Urothelium cell line (cell line): ENCODE measurements around the gene VPS26B.
"Not testable (repeated sequence)": the region's sequence is repeated elsewhere in the genome, so short reads cannot be mapped to it uniquely, and the experiment has no call there.

Experiments used
- DNase-seq: peaks from one replicate; pipeline ENCODE4 v3.0.0; 2011; ENCODE audit warnings: low spot score, mixed read lengths
- FAIRE-seq: peaks from 2 replicates; lab custom pipeline; 2011; peaks lifted over from hg19 to GRCh38; lab: Jason Lieb, UNC

The VPS26B gene

DNA sequence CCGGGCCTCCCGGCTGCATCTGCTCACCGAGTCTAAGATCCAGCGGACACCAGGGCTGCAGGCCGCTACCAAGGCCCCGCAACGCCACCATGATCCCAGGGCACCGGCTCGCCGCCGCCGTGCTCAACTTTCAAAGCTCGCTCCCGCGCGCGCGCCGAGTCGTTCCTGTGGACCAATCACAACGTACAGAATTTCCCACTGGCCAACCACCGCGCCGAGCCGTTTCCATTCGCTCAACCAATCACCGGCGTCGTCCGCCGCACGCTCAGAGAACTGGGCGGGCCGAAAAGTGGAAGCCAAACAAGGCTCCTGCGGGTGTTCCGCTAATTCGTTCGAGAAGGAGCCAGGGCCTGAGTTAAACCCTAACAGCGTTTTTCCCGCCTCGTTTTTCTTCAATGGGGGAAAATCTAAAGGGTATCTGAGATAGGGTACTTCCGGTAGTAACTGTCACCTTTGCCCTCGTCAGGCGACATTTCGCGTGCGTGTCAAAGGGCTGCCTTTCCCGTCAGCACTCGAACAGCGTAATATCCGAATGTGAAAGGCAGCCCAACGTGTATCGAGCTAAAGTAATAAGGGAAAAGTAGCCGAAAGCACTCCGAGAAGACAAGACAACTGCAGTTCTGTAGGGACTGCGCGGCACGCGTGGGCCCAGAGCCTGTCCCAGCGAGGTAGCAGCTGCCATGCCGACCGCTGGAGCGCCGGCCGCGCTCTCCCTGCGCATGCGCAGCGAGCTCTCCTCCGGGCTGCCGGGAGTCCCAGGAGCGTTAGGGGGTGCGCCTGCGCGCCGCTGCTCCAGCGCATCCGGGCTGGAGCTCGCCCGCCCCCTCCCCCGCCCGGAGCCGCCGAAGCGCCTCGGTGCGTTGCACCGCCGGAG, at the start of gene VPS26B, which contains the start of gene NCAPD3:
VPS26B (plus strand) TSS at position 836 of the 874 bp plus-strand sequence. CDS start 452 bp downstream, outside the sequence.
NCAPD3 (minus strand) TSS at position 132 of the 874 bp plus-strand sequence; CDS start at position 91, 41 bp downstream.
- FAIRE-seq (no peak), DNase-seq (peak; percentile 96)

DNA sequence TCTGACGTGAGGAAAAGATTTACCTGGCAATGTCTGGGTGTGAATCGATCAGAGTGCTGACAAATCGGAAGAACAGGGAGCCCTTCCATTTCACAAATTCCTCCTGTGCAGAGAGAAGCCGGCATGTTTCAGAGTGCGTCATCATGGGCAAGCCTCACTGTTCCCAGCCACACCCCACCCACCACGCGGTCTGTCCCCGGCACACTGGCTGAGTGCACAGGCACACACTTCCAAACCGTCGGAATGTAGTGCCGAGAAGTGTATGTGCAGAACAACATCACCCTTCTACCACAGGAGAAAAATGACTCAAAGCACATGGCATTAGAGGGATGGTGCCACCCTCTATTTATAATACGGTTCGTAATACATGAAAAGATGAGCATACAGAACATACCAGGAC, 48.2 kb upstream of the VPS26B start:
- no peak for DNase-seq
- no peak for FAIRE-seq

DNA sequence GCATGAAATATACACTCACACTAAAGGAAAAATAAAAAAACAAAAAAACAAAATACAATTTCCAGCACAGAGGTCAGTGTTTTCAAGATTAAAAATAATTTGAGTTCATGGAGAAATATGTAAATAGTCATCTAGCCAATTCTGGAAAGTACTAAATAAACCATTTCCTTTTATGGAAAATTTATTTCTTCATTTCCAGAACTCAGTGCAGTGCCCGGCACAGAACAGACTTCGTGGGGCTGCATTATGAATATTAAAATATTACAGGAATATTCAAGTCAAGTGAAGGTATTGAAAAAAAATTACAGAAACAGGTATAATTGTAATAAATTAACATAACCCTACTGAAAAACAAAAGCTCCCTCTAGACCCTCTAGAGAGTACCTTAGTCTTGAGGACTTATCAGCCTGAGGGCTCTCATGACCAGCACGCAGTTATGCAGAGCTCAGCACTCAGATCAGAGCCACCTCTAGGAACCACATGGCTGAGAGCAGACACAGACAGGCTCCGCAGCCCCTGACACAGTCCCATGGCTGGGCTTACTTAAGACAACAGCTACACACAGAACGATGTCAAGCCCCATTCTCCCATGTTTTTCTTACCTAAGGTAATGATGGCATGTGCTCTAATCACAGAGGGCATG, 46.3 kb upstream of the VPS26B start:
- FAIRE-seq, result no peak
- DNase-seq, result no peak

DNA sequence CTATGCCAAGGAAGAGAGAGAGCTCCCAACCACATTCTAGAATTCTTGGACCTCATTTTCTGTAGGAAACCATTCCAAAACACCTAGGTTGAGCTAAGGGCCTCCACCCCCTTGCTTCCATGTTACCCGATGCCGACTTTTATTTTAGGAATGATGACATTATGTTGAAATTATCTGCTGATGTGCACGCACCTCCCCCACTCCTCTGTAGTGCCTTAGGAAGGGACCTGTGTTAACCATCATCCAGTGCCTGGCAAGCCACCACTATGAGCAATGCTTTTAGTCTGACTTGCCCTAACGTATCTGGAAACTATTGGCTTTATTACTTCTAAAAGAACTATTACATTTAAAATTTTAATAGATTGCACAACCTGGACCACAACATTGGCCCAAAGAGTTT, 42.8 kb upstream of the VPS26B start:
- peak; percentile 4 for DNase-seq
- no peak for FAIRE-seq

DNA sequence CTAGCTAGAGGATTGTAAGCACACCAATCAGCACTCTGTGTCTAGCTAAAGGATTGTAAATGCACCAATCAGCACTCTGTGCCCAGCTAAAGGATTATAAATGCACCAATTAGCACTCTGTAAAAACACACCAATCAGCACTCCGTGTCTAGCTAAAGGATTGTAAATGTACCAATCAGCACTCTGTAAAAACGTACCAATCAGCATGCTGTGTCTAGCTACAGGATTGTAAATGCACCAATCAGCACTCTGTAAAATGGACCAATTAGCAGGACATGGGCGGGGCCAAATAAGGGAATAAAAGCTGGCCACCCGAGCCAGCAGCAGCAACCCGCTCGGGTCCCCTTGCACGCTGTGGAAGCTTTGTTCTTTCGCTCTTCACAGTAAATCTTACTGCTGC, 36.4 kb upstream of the VPS26B start:
- not testable (repeated sequence) for FAIRE-seq

DNA sequence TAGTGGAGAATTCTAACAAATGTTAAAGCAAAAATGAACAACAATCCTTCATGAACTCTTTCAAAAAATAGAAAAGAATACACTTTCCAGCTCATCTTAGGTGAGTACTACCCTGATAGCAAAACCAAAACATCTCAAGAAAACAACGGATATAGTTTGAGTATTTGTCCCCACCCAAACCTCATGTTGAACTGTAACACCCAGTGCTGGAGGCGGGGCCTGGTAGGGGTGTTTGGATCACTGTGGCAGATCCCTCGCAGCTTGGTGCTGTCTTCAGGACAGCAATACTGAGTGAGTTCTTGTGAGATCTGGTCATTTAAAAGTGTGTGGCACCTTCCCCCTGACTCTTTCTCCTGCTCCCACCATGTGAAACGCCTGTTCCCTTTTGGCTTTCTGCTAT, 27.7 kb upstream of the VPS26B start:
- DNase-seq (no peak), FAIRE-seq (no peak)

More for the DNA sequence above, 36.4 kb upstream of the VPS26B start:
- not testable (repeated sequence) for DNase-seq

DNA sequence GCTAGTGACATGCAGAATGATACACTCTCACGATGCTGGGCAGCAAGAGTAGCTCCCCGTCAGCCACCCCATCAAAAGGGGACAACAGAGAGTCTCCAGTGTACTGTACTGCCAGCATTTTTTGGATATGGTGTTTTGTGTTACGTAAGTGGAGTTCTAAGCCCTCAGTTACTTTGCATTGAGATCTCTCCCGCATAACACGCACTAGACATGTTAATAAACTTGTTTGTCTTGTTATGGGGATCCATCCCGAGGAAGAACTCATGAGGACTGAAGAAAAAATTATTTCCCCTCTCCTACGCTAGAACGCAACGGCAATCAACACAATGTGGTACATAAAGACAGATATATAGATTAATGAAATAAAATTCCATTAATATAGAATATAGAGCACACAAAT, 24.9 kb upstream of the VPS26B start:
- no peak for DNase-seq
- FAIRE-seq, result no peak

DNA sequence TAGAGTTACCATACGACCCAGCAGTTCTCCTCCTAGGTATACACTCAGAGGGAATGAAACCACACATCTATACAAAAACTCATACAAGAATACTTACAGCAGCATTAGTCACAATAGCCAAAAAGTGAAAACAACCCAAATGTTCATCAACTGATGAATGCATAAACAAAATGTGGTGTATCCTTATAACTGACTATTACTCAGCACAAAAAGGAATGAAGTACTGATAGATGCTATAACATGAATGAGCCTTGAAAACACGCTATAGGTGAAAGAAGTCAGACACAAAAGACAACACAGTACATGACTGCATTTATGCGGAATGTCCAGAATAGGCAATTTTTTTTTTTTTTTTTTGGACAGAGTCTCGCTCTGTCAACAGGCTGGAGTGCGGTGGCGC, 23.8 kb upstream of the VPS26B start:
- DNase-seq (no peak), FAIRE-seq (no peak)

DNA sequence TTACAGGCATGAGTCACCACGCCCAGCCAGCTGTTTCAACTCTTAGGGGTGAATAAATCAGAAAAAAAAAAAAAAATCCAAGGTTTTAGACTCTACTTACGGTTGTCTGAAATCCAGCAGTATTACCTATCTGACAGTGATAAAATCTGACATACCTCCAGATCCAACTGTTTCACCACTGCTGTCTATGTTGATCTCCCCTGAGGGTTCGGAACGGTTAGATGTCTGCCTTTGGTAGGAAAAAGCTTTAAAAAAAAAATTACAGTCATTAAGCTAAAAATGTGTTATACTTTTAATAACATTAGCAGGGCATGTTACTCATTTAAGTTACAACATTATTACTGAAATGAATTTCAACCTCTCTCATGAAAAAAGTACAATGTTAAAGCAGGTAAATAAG, 21.8 kb upstream of the VPS26B start:
- FAIRE-seq (no peak), DNase-seq (no peak)

DNA sequence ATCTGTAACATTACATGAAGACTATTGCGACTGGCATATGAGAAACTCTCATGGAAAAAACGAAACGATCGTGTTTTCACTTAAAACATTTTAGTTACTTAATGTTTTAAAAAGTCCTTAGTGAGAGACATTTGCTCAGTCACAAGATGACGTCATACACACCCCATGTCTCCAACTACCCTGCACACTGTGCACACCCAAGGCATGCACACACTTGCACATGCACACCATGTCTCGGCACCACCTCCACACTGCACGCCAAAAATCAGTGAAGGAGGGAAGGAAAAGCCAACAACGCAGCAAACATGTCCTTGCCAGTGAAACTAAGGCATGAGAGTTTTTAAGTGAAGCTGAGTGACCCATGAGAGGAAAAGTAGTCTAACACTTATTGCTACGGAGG, 18.7 kb upstream of the VPS26B start:
- FAIRE-seq, result no peak
- no peak for DNase-seq

DNA sequence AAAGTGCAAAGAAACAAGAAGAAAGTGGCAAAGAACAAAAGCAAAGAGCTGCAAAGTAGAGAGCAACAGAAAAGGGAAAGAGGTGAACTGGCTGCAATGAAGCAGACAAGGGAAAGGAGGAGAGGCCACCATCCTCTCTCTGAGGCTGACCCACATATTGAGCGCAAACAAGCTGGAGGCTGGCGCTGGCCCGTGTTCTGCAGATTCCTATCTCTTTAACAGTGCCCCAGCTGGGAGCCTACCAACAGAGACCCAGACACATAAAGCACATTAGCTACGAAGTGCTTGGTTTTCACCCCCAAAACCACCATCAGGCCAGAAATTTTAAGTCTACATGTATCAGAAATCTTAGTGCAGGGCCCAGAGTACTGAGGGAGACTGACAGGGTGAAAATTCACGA, 18.3 kb upstream of the VPS26B start:
- FAIRE-seq, result no peak
- no peak for DNase-seq

DNA sequence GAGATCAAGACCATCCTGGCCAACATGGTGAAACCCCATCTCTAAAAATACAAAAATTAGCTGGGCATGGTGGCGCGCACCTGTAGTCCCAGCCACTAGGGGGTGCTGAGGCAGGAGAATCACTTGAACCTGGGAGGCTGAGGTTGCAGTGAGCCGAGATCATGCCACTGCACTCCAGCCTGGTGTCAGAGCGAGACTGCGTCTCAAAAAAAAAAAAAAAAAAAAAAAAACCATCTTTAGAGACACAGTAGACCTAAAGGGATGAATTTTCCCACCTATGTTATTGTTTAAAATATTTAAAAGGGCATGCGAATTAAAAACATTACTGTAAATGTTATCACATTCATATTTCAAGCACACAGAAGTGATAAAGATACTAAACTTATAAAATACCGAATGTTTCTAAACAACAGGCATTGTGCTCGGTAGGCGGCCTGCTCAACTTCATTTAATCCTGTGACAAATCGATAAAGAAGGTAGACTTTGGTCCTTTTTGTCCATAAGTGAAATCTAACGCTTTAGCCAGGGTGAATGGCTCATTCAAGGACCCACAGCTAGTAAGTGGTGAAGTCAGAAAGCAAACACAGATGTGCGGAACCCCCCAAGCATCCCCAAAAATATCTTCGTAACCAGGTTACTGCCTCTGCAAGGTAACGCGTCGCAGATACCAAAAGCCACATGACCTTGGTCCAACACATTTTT, 16.8 kb upstream of the VPS26B start:
- DNase-seq (no peak), FAIRE-seq (no peak)

DNA sequence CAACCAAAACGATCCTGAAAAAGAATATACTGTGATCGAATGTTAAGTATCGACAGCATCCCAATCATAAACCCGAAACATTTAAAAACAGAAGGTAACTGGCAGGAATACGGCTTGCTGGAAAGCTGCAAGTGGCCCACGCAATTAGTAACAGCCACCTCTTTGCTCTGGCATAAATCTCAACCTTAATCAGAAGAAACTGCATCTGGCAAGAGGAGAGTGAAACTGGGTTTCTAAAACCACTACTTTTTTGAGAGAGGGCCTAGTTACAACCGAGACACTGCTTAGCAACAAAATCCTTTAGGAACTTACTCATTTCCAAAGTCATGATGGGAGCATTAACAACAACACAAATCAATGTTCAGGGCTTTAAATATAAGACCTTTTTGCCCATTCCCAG, 8.6 kb upstream of the VPS26B start:
- FAIRE-seq (no peak), DNase-seq (no peak)

DNA sequence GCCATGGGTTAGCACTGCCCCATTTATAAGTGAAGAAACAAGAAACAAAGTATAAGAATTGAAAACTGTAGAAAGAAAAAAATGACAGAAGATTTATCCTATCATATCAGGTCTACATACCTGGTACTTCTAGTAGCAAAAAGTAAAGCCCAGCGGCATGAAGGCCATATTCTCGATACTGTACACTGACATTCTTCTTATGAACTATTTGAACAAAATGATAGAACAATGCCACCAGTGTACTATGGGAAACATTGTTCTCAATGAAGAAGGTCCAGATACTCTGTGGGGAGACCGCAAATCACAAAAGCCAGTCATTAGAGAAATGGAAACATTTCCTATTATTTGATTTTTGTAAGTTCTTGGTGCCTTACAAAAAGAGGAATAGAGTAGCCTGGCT, 7.7 kb upstream of the VPS26B start:
- FAIRE-seq, result no peak
- no peak for DNase-seq

DNA sequence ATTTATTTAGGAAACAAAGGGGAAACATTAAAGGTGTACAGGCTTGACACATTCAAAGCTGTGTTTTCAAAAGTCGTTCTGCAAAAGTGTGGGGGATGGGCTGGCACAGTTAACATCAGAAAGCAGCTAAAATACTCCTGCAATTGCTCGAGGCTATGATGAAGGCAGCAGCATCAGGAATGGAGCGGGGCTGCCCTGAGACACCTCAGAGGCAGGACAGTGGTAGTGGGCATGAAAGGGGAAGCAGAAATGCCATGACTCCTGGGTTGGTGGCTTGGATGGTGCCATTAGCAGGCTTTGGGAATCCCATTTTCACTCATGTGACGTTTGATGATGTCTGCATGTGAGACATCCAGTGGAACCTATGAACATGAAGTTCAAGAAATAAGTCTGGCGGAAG, 1.4 kb upstream of the VPS26B start:
- FAIRE-seq (no peak), DNase-seq (no peak)

DNA sequence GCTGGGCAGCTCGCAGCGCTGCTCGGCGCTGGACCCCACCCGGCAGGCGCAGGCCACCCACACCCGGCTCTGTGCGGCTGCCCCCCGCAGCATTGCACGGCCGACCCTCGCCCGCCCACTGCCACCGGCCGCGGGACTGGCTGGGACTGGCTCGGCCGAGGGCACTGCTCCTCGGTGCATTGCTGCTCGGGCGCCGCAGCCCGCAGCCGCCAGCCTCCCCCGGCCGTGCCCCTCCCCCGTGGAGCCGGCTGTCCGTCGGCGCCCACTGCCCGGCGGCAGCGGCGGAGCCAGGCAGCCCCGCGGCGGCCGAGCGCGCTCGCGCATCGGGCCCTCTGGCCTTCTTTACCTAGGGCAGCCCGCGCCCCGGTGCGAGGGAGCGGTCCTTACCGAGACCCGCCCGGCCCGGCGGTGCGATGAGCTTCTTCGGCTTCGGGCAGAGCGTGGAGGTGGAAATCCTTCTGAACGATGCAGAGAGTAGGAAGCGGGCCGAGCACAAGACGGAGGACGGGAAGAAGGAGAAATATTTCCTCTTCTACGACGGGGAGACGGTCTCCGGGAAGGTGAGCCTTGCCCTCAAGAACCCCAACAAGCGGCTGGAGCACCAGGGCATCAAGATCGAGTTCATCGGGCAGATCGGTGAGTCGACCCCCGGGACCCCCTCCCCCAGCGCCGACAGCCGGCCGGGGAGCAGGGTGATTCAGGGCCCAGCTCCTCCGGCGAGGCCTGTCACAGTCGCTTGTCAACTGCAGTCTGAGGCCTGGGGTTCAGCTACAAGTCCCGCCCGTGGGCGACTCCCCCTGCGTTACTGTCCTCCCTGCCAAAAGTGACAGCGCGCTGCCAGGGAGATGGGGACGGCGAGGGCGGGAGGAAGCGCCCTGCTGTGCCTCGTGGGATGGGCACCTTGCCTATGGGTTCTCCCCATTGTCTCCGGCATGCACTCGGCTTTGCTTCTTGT, 516 bp downstream of the VPS26B start:
- DNase-seq (peak; percentile 38), FAIRE-seq (no peak)

DNA sequence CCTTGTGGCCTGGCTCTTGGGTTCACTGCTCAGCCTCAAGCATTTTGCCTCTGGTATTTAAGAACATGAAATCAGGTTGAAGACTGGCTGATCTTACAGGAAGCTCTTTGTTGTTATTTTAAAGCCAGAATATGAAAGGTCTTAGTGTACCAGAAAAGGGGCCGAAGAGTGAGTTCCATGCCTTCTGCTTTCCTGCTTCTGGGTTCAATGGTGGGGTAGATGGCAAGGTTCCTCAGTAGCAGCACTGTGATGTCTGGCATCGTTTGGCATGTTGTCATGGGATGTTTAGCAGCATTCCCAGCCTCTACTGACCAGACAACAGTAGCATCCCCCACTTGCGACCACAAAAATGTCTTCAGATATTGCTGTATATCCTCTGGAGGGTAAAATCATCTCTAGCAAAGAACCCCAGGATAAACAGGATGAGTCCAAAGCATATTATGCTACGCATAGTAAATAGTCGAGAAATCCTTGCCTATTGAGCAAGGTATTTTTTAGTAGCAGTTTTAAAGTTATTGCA, 2.4 kb downstream of the VPS26B start:
- FAIRE-seq (no peak), DNase-seq (no peak)

DNA sequence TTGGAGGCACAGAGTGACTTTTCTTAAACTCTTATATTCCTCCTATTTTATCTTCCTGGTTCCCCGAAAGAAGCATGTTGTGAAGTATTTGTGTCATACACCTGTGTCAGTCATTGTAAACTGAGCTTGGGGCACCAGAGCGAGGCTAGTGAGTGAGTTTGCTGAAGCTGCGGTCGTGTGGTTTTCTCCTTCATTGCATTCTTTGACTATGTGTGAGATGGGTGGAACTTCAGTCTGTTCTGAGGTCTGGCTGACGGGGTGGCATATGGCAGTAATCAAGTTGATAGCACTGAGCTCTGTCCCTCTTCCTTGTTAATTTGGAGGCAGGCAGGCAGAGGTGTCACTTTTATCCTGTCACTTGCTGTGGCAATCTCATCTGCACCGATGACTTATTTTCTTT, 4.2 kb downstream of the VPS26B start:
- FAIRE-seq (no peak), DNase-seq (no peak)

DNA sequence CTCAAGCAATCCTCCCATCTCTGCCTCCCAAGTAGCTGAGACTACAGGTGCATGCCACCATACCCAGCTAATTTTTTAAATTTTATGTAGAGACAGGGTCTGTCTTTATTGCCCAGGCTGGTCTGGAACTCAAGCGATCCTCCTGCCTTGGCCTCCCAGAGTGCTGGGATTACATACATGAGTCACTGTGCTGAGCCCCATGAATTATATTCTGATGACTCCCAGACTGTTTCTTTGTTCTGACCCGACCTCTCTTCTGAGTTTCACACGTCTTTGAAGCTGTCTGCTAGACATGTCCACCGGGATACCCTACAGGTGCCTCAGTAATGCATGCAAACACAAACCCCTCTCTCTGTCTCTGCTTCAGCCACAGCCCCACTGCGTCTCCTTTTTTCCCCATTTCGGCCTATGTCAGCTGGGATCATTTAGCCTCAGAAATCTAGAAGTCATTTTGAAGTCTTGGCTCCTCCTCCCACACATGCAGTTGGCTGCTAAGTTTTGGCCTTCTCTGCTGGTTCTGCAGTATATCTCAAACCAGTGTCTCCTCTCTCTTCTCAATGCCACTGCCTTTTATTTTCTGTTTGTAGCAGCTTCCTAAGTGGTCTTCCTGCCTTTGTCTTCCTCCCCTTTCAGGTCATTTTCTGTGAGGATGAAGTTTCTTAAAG, 4.8 kb downstream of the VPS26B start:
- no peak for DNase-seq
- no peak for FAIRE-seq

DNA sequence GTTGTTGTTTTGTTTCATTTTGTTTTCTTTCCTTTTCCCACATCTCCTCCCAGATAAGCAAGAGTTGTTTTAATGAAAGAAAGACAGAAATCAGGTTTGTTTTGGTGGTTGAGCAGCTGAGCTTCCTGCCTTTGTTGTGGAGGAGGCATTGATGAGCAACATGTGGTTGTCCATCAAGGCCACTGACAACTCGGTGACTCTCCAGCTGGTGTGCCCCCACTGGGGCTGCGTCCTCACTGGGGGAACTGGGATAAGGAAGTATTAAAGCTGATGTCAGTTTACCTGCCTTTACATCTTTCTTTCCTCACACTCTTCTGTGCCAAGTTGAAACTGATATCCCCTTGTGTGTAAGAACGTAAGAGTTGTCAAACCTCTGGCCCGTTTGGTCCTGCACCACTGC, 5.9 kb downstream of the VPS26B start:
- FAIRE-seq (no peak), DNase-seq (no peak)
